A549 (cell line): ENCODE measurements around the gene NLRP14. TPM values are rescaled to one million over a fixed set of nuclear protein-coding genes. Genes with fewer than 3 reads are reported as not detected.

Experiments
- ATAC-seq, 2 experiments: fragments of 200-7000 bp in 1 of 2; fragments of >200 bp in 1 of 2; cut with Nextera tagmentation in 1 of 2; cut with Tn5 transposase in 1 of 2; 3 replicates each; pipeline versions ENCODE4 v1.8.0 to v1.9.1; 2018 to 2020; ENCODE audit warnings: mild to moderate bottlenecking in 1 of 2, moderate library complexity in 1 of 2
- CTCF ChIA-PET: fragments of 300-600 bp; sonication (Branson Sonifier 250); formaldehyde crosslinking; extraction: SDS; loops from one replicate; lab custom pipeline; 2021; ENCODE audit warnings: antibody characterized with exemption, inconsistent platforms; lab: Yijun Ruan, JAX
- POLR2A ChIA-PET: fragments of 350-600 bp; formaldehyde crosslinking; extraction: SDS; loops from one replicate; lab custom pipeline; 2021; ENCODE audit warnings: antibody characterized with exemption, inconsistent platforms; lab: Yijun Ruan, JAX
- DNase-seq, 2 experiments: peaks; one replicate each; pipeline versions ENCODE4 v3.0.0 to v3.0.0-alpha.2; 2011 to 2016; ENCODE audit warnings: low read depth in 1 of 2, low spot score in 1 of 2
- FAIRE-seq: peaks from 2 replicates; lab custom pipeline; 2011; peaks lifted over from hg19 to GRCh38; lab: Jason Lieb, UNC
- H3K27ac ChIP-seq, 2 experiments: fragments of >200 bp; sonication (Bioruptor Twin); formaldehyde crosslinking; 3 replicates each; pipeline ENCODE4 v1.5.1; 2016 to 2017
- H3K4me1 ChIP-seq: fragments of >200 bp; sonication (Bioruptor Twin); formaldehyde crosslinking; 3 replicates; pipeline ENCODE4 v1.6.1; 2016
- H3K4me2 ChIP-seq: fragments of >200 bp; sonication (Bioruptor Twin); formaldehyde crosslinking; 3 replicates; pipeline ENCODE4 v1.6.1; 2016
- H3K4me3 ChIP-seq: fragments of >200 bp; sonication (Bioruptor Twin); formaldehyde crosslinking; 3 replicates; pipeline ENCODE4 v1.5.1; 2016
- H3K9me3 ChIP-seq: fragments of >200 bp; sonication (Bioruptor Twin); formaldehyde crosslinking; 3 replicates; pipeline ENCODE4 v1.6.1; 2016
- CBX8 ChIP-seq: fragments of 200-600 bp; sonication (generic); IDR thresholded peaks from 2 replicates; pipeline ENCODE4 v1.6.1; 2016
- CHD4 ChIP-seq: fragments of 200-600 bp; sonication (generic); IDR thresholded peaks from 2 replicates; pipeline ENCODE4 v1.6.1; 2016; ENCODE audit warnings: antibody characterized with exemption, mild to moderate bottlenecking, borderline replicate concordance
- EHMT2 ChIP-seq: fragments of 200-600 bp; sonication (generic); IDR thresholded peaks from 2 replicates; pipeline ENCODE4 v1.6.1; 2016; ENCODE audit warnings: antibody characterized with exemption, low read depth, mild to moderate bottlenecking, moderate library complexity
- EP300 ChIP-seq, 2 experiments: fragments of >200 bp; sonication (Bioruptor Twin); formaldehyde crosslinking; IDR thresholded peaks; 2 replicates in 1 of 2; 3 replicates in 1 of 2; pipeline ENCODE4 v1.6.1; 2016 to 2017
- FOSB ChIP-seq: fragments of 250-450 bp; sonication (Bioruptor Pico); IDR thresholded peaks from 2 replicates; pipeline ENCODE4 v1.5.0; 2020; ENCODE audit warnings: mild to moderate bottlenecking, moderate library complexity
- FOSL2 ChIP-seq, 2 experiments: fragments of 450-650 bp in 1 of 2; fragments of >200 bp in 1 of 2; sonication (Bioruptor Twin) in 1 of 2; formaldehyde crosslinking; IDR thresholded peaks; 2 replicates each; pipeline versions ENCODE4 v1.5.0 to v1.6.1; 2016 to 2020; ENCODE audit warnings: mild to moderate bottlenecking in 1 of 2, moderate library complexity in 1 of 2
- FOXS1 ChIP-seq: fragments of 250-450 bp; sonication (Bioruptor Pico); IDR thresholded peaks from 2 replicates; pipeline ENCODE4 v1.5.0; 2020; ENCODE audit warnings: mild to moderate bottlenecking, moderate library complexity
- HOXB5 ChIP-seq: fragments of 250-450 bp; sonication (Bioruptor Pico); IDR thresholded peaks from 2 replicates; pipeline ENCODE4 v1.5.0; 2020; ENCODE audit warnings: mild to moderate bottlenecking, moderate library complexity
- KDM5A ChIP-seq: fragments of 200-600 bp; sonication (generic); IDR thresholded peaks from 2 replicates; pipeline ENCODE4 v1.6.1; 2016; ENCODE audit warnings: antibody characterized with exemption, mild to moderate bottlenecking
- MAFK ChIP-seq: fragments of 450-650 bp; IDR thresholded peaks from 2 replicates; pipeline ENCODE4 v1.6.1; 2014; ENCODE audit not compliant: partially characterized antibody
- NFE2L2 ChIP-seq: fragments of 150-350 bp; conservative IDR thresholded peaks from 2 replicates; pipeline ENCODE4 v1.6.1; 2014; ENCODE audit warnings: low read length
- NPAS2 ChIP-seq: fragments of 250-450 bp; sonication (Bioruptor Pico); IDR thresholded peaks from 2 replicates; pipeline ENCODE4 v1.8.0; 2022; ENCODE audit warnings: mild to moderate bottlenecking, moderate library complexity, borderline replicate concordance
- PHF8 ChIP-seq: fragments of 200-600 bp; sonication (generic); IDR thresholded peaks from 2 replicates; pipeline ENCODE4 v1.6.1; 2016; ENCODE audit warnings: low read depth, mild to moderate bottlenecking, antibody characterized with exemption, moderate library complexity, borderline replicate concordance
- RNF2 ChIP-seq: fragments of 200-600 bp; sonication (generic); IDR thresholded peaks from 2 replicates; pipeline ENCODE4 v1.6.1; 2016; ENCODE audit warnings: low read depth, mild to moderate bottlenecking, antibody characterized with exemption, moderate library complexity, borderline replicate concordance
- SREBF2 ChIP-seq: fragments of 450-650 bp; IDR thresholded peaks from 2 replicates; pipeline ENCODE4 v1.6.1; 2014; ENCODE audit warnings: mild to moderate bottlenecking, moderate library complexity
- TFCP2L1 ChIP-seq: fragments of 250-450 bp; sonication (Bioruptor Pico); IDR thresholded peaks from 2 replicates; pipeline ENCODE4 v1.5.0; 2021; ENCODE audit warnings: mild to moderate bottlenecking
- TP53 ChIP-seq: fragments of 250-450 bp; sonication (Bioruptor Pico); IDR thresholded peaks from 2 replicates; pipeline ENCODE4 v1.5.0; 2021; ENCODE audit warnings: mild to moderate bottlenecking, moderate library complexity
- ZC3H11A ChIP-seq: fragments of 450-650 bp; IDR thresholded peaks from 2 replicates; pipeline ENCODE4 v1.6.1; 2014; ENCODE audit warnings: antibody characterized with exemption, mild to moderate bottlenecking
- ZFP36 ChIP-seq: fragments of 450-650 bp; IDR thresholded peaks from 2 replicates; pipeline ENCODE4 v1.6.1; 2014; ENCODE audit warnings: borderline replicate concordance; ENCODE audit not compliant: partially characterized antibody
- ZNF302 ChIP-seq: fragments of 250-450 bp; sonication (Bioruptor Pico); IDR thresholded peaks from 2 replicates; pipeline ENCODE4 v1.9.0; 2021; ENCODE audit warnings: inconsistent platforms, mild to moderate bottlenecking, moderate library complexity
- WGBS: methylation state at CpG from one replicate; pipeline ENCODE4 v1.1.6; 2017; ENCODE audit errors: missing lambda C conversion rate; 5-methylcytosine and 5-hydroxymethylcytosine counted together
- polyA plus RNA-seq, 4 experiments: library from polyadenylated mRNA; depleted of rRNA in 3 of 4; stranded (reverse); fragments of >200 nt; fragmentation: RNase III in 1 of 4; extraction: RNeasy Plus Mini Kit Qiagen cat#74134 plus additional on column Dnase treatment in 1 of 4; gene quantifications; 2 replicates in 3 of 4; 3 replicates in 1 of 4; pipeline ENCODE4 v1.2.3, GENCODE V29; 2011 to 2017
- TF ChIP-seq, protein P1 (sequence below): fragments of 250-450 bp; sonication (Bioruptor Pico); IDR thresholded peaks from 2 replicates; pipeline ENCODE4 v1.5.0; 2021; ENCODE audit warnings: mild to moderate bottlenecking, moderate library complexity, borderline replicate concordance
- TF ChIP-seq, protein P2 (sequence below): fragments of >200 bp; sonication (Bioruptor Twin); formaldehyde crosslinking; IDR thresholded peaks from 2 replicates; pipeline ENCODE4 v1.6.1; 2016
- TF ChIP-seq, protein P3 (sequence below): IDR thresholded peaks from 2 replicates; pipeline ENCODE4 v1.6.1; 2012; ENCODE audit warnings: low read depth, borderline replicate concordance
- TF ChIP-seq, protein P4 (sequence below): fragments of 200-600 bp; sonication (generic); IDR thresholded peaks from 2 replicates; pipeline ENCODE4 v1.6.1; 2016; ENCODE audit warnings: antibody characterized with exemption, mild to moderate bottlenecking, moderate library complexity
- TF ChIP-seq, protein P5 (sequence below): IDR thresholded peaks from 2 replicates; pipeline ENCODE4 v1.6.1; 2012
- TF ChIP-seq, protein P6 (sequence below): IDR thresholded peaks from 2 replicates; pipeline ENCODE4 v1.6.1; 2012
- TF ChIP-seq, protein P7 (sequence below): fragments of 150-350 bp; IDR thresholded peaks from 2 replicates; pipeline ENCODE4 v1.6.1; 2014; ENCODE audit warnings: low read depth, mild to moderate bottlenecking, low read length

Gene NLRP14
- polyA plus RNA-seq, 2 of the 4 experiments (the other 2 are of a cell fraction): 0.04 TPM; not detected in 1

DNA sequence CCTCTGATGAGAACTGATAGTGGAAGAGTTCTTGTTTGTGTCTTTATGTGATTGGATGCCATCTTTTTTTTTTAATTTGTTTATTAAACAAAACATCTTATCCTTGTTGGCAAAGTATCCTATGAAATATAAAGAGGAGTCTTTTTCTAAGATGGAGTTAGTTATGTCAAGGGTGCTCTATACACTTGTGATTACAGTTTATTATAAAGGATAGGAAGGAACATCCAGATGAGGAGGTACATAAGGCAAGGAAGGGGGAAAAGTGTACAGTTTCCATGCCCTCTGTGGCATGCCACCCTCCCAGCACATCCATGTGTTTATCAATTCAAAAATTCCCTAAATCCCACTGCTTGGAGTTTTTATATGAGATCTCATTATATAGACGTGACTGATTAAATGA, 61.2 kb downstream of the NLRP14 start:
- DNase-seq (no peak), FAIRE-seq (no peak), ATAC-seq (no peak)
- H3K4me3 ChIP-seq: no peak overlapping the region
- 5% methylated on average over 1 of the region's 1 CpG for WGBS
- POLR2A ChIA-PET: no interaction called here
- CTCF ChIA-PET: no interaction called here
- no peaks in the 10 kb centered on the region for H3K9me3 ChIP-seq
- no peak overlapping the region for H3K4me2 ChIP-seq
- H3K27ac ChIP-seq: no peak overlapping the region
- H3K4me1 ChIP-seq: no peaks in the 10 kb centered on the region
- TF ChIP-seq, protein P1, sequence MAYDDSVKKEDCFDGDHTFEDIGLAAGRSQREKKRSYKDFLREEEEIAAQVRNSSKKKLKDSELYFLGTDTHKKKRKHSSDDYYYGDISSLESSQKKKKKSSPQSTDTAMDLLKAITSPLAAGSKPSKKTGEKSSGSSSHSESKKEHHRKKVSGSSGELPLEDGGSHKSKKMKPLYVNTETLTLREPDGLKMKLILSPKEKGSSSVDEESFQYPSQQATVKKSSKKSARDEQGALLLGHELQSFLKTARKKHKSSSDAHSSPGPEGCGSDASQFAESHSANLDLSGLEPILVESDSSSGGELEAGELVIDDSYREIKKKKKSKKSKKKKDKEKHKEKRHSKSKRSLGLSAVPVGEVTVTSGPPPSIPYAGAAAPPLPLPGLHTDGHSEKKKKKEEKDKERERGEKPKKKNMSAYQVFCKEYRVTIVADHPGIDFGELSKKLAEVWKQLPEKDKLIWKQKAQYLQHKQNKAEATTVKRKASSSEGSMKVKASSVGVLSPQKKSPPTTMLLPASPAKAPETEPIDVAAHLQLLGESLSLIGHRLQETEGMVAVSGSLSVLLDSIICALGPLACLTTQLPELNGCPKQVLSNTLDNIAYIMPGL (CRISPR knock-in tag): no peak
- TF ChIP-seq CBX8 (no peak), ZFP36 (no peak), EP300 (IDR thresholded peaks at IDR 0.05) (no peak), PHF8 (no peak), NFE2L2 (no peak), MAFK (no peak), ZNF302 (CRISPR knock-in tag) (no peak), ZC3H11A (no peak), KDM5A (no peak), SREBF2 (no peak), HOXB5 (no peak), NPAS2 (CRISPR knock-in tag) (no peak)
- TF ChIP-seq, protein P2, sequence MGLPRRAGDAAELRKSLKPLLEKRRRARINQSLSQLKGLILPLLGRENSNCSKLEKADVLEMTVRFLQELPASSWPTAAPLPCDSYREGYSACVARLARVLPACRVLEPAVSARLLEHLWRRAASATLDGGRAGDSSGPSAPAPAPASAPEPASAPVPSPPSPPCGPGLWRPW: no peak
- TF ChIP-seq, protein P3, sequence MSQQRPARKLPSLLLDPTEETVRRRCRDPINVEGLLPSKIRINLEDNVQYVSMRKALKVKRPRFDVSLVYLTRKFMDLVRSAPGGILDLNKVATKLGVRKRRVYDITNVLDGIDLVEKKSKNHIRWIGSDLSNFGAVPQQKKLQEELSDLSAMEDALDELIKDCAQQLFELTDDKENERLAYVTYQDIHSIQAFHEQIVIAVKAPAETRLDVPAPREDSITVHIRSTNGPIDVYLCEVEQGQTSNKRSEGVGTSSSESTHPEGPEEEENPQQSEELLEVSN: no peak
- TF ChIP-seq, protein P4, sequence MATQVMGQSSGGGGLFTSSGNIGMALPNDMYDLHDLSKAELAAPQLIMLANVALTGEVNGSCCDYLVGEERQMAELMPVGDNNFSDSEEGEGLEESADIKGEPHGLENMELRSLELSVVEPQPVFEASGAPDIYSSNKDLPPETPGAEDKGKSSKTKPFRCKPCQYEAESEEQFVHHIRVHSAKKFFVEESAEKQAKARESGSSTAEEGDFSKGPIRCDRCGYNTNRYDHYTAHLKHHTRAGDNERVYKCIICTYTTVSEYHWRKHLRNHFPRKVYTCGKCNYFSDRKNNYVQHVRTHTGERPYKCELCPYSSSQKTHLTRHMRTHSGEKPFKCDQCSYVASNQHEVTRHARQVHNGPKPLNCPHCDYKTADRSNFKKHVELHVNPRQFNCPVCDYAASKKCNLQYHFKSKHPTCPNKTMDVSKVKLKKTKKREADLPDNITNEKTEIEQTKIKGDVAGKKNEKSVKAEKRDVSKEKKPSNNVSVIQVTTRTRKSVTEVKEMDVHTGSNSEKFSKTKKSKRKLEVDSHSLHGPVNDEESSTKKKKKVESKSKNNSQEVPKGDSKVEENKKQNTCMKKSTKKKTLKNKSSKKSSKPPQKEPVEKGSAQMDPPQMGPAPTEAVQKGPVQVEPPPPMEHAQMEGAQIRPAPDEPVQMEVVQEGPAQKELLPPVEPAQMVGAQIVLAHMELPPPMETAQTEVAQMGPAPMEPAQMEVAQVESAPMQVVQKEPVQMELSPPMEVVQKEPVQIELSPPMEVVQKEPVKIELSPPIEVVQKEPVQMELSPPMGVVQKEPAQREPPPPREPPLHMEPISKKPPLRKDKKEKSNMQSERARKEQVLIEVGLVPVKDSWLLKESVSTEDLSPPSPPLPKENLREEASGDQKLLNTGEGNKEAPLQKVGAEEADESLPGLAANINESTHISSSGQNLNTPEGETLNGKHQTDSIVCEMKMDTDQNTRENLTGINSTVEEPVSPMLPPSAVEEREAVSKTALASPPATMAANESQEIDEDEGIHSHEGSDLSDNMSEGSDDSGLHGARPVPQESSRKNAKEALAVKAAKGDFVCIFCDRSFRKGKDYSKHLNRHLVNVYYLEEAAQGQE: no peak
- TF ChIP-seq, protein P5, sequence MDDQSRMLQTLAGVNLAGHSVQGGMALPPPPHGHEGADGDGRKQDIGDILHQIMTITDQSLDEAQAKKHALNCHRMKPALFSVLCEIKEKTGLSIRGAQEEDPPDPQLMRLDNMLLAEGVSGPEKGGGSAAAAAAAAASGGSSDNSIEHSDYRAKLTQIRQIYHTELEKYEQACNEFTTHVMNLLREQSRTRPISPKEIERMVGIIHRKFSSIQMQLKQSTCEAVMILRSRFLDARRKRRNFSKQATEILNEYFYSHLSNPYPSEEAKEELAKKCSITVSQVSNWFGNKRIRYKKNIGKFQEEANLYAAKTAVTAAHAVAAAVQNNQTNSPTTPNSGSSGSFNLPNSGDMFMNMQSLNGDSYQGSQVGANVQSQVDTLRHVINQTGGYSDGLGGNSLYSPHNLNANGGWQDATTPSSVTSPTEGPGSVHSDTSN: no peak

DNA sequence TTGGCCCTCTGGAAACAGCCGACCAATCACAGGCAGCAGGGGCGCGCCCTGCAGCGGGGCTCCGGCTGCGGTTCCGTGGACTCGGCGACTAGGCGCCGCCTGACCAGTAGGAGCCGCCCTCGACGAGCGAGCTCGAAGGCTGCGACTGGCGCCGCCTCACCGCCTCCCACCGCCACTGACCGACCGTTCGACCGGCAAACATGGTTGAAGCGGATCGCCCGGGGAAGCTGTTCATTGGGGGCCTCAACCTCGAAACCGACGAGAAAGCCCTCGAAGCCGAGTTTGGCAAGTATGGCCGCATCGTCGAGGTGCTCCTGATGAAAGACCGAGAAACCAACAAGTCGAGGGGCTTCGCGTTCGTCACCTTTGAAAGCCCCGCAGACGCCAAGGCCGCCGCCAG, 68.6 kb downstream of the NLRP14 start, which contains the start of gene RBMXL2:
RBMXL2 (plus strand) TSS at position 78 of the 400 bp plus-strand sequence; CDS start at position 201, 123 bp downstream.
- CTCF ChIA-PET: interaction anchor here (1.6 kb wide), 1 partner anchor 9 kb away, joined by 3 read pairs; no protein-coding TSS in a partner anchor
- FAIRE-seq: no peak
- Histone ChIP-seq H3K4me2 (no peak within 1 kb of the TSS), H3K27ac (no peak within 1 kb of the TSS), H3K4me1 (no peaks in the 10 kb centered on the region), H3K4me3 (no peak within 1 kb of the TSS), H3K9me3 (no peaks in the 10 kb centered on the region)
- no peak for DNase-seq
- ATAC-seq: no peak
- WGBS: 84% methylated on average over 45 of the region's 45 CpGs
- POLR2A ChIA-PET: no interaction called here
- TF ChIP-seq CHD4 (no peak), RNF2 (no peak), TP53 (CRISPR knock-in tag) (no peak), NFE2L2 (no peak), FOSL2 (IDR thresholded peaks at IDR 0.05) (no peak), FOSL2 (CRISPR knock-in tag; IDR thresholded peaks at IDR 0.05) (no peak), SREBF2 (no peak), EHMT2 (no peak), TFCP2L1 (CRISPR knock-in tag) (no peak), FOXS1 (CRISPR knock-in tag) (no peak), FOSB (CRISPR knock-in tag) (no peak)
- TF ChIP-seq, protein P6, sequence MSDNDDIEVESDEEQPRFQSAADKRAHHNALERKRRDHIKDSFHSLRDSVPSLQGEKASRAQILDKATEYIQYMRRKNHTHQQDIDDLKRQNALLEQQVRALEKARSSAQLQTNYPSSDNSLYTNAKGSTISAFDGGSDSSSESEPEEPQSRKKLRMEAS: no peak
- TF ChIP-seq, protein P7, sequence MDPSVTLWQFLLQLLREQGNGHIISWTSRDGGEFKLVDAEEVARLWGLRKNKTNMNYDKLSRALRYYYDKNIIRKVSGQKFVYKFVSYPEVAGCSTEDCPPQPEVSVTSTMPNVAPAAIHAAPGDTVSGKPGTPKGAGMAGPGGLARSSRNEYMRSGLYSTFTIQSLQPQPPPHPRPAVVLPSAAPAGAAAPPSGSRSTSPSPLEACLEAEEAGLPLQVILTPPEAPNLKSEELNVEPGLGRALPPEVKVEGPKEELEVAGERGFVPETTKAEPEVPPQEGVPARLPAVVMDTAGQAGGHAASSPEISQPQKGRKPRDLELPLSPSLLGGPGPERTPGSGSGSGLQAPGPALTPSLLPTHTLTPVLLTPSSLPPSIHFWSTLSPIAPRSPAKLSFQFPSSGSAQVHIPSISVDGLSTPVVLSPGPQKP: no peak
- TF ChIP-seq, protein P5: no peak
